GM18511 (cell line): ENCODE measurements around the gene SAMD3.
"Not testable (repeated sequence)": the region's sequence is repeated elsewhere in the genome, so short reads cannot be mapped to it uniquely, and the experiment has no call there.

Experiments used
- ATAC-seq: cut with Tn5 transposase; IDR thresholded peaks from one replicate; pipeline ENCODE4 v1.9.1; 2021; ENCODE audit warnings: mild to moderate bottlenecking, moderate library complexity; ENCODE audit not compliant: unreplicated experiment

The SAMD3 gene

DNA sequence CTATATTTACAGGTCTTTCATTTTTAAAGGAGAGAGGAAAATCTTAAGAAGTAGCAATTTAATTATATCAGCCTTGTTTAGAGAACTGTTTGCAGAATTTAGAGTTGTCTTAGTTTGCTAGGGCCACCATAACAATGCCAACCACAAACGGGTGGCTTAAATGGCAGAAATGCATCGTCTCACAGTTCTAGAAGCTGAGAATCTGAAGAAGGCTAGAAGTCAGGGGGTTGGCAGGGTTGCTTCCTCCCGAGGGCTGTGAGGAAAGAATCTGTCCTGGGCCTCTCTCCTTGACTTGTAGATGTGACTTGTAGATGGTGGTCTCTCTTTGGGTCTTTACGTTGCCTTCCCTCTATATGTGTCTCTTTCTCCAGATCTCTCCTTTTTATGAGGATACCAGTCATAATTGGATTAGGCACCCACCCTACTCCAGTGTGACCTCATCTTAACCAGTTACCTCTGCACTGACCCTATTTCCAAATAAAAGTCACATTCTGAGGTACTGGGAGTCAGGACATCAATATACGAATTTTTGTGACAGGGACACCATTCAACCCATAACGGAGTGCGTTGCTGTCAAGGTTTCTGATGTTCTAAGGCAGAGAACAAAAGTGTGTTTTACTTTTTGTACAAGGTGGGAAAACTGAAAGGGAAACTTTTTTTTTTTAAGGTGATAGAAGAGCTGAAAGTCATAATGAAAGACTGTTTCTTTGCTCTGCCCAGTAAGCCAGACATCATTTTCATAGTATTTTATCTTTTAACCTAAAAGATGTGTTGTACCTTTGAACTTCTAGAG, 84.4 kb downstream of the SAMD3 start:
- peak; percentile 77 for ATAC-seq

- no peak for ATAC-seq
Observed at GRCh38 chr6:130136798-130137197, 86.0 kb downstream of the SAMD3 start.

GRCh38 chr6:130134582-130134981, 88.2 kb downstream of the SAMD3 start:
- ATAC-seq = no peak

DNA sequence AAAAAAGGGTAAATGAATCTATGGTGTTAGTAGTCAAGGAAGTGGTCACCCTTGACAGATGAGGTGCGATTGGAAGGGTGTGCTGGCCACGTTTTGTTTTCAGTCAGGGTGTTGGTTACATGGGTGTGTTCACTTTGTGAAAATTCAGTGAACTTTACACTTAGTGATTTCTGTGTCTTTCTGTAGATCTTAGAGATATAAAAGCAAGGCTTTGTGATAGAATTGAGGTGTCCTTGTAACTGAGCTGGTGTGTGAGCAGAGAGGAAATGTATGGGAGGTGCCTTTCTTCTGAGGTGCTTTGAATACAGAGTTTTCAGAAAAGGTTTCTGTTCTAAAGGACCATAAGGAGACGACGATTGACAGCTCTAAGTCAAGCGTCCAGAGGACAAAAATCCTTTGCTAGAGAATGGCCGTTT, 90.5 kb downstream of the SAMD3 start:
- ATAC-seq = peak; percentile 82

- no peak for ATAC-seq
Observed at GRCh38 chr6:130129762-130130246, 92.9 kb downstream of the SAMD3 start.

- ATAC-seq = no peak
Observed at GRCh38 chr6:130128326-130128725, 94.4 kb downstream of the SAMD3 start.

GRCh38 chr6:130127195-130127594, 95.6 kb downstream of the SAMD3 start:
- ATAC-seq = no peak

- ATAC-seq = no peak
Observed at GRCh38 chr6:130122243-130122642, 100.5 kb downstream of the SAMD3 start.

DNA sequence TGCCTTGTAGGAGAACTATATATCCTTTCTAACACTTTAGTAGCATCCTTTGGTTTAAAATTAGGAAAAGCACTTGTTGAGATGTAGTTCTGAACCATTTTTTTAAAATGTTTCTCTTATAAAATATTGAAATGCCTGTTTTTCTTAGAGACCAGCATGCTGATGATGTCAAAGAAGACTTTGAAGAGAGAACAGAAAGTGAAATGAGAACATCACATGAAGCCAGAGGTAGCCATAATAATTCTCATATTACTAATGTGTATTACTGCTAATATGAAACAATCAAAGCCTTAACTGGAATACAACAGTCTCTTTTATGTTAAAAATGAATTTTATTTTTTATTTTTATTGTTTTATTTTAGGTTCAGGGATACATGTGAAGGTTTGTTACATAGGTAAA, 102.0 kb downstream of the SAMD3 start:
- ATAC-seq = no peak

GRCh38 chr6:130119211-130119610, 103.5 kb downstream of the SAMD3 start:
- no peak for ATAC-seq

DNA sequence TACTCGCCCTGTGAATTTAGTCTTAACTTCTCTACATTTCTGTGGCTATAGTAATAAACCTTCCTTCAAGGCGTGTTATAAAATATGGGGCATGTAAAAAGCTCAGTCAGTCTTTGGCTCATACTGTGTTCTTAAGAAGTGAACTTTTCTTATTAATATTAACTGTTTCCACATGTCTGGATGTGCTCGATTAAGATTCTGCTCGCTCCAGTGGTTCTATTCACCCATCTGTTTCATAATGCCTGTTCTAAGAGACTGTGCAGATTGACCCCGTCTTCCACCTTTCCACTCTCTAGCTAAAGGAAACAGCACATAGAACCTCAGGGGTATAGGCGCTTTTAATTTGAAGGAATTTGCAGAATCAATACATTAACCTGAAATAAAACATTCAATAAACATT, 104.5 kb downstream of the SAMD3 start:
- ATAC-seq = peak; percentile 44

DNA sequence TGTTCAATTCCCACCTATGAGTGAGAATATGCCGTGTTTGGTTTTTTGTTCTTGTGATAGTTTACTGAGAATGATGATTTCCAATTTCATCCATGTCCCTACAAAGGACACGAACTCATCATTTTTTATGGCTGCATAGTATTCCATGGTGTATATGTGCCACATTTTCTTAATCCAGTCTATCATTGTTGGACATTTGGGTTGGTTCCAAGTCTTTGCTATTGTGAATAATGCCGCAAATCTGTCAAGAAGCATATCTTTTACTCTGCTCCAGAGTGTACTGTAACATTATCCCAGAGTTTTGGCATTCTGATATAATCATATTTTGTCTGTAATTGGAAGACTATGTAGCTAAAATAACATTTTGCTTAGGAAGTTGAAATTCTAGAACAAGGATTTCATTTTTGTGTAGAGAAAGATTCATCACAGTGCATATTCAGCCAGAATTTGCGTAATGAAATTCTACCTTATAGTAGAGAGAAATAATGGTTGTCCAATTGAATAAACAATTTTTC, 105.5 kb downstream of the SAMD3 start:
- not testable (repeated sequence) for ATAC-seq

- peak; percentile 55 for ATAC-seq
Observed at GRCh38 chr6:130116273-130116672, 106.5 kb downstream of the SAMD3 start.

- peak; percentile 80 for ATAC-seq
Observed at GRCh38 chr6:130115036-130115435, 107.7 kb downstream of the SAMD3 start.

DNA sequence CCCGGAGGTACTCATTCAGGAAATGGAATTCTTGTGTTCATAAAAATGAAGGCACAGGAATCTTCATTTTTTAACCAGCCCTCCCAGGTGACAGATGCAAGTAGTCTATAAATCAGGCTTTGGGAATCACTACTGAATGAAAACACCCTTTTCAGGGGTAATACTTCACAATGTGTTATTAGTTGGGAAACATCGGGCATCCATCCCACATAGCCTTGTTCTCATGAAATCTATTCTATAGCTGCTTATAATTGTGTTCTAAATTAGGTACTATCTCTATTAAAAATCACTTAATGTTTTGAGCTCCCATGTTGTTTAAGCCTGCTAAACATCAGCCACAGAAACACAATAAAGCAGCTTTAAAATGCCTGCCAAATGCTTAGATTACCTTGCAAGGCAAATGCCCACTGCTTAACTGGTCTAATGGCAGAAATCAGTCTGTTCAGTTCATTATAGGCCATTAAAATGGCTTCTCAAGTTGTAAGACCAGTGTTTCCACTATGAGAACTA, 109.5 kb downstream of the SAMD3 start:
- ATAC-seq = no peak

GRCh38 chr6:130111031-130111430, 111.7 kb downstream of the SAMD3 start:
- ATAC-seq = no peak

- no peak for ATAC-seq
Observed at GRCh38 chr6:130107710-130108109, 115.0 kb downstream of the SAMD3 start.

- ATAC-seq = peak; percentile 95
Observed at GRCh38 chr6:130105996-130106704, 116.6 kb downstream of the SAMD3 start.

- ATAC-seq = no peak
Observed at GRCh38 chr6:130099119-130099518, 123.6 kb downstream of the SAMD3 start.

DNA sequence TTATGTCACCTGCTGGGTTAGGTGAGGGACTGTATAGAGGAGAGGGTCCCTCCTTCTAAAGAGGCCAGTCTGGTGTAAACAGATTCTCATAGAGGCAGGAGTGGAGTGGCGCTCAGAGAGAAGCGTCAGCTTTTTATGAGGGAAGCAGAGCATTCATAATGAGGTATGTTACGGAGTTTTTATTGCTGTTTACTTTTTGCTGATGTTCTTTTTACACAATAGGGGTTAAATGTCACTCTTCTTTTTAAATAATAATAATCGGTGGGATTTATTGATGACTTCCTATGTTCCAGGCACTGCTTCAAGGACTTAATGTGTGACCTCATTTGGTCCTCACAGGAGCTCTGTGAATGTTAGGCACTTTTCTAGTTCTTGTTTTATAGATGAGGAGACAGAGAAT, 124.4 kb downstream of the SAMD3 start:
- no peak for ATAC-seq
